ENCODE data around the gene DHRSX.
"Not testable (repeated sequence)": the region's sequence is repeated elsewhere in the genome, so short reads cannot be mapped to it uniquely, and the experiment has no call there.

The DHRSX gene

DNA sequence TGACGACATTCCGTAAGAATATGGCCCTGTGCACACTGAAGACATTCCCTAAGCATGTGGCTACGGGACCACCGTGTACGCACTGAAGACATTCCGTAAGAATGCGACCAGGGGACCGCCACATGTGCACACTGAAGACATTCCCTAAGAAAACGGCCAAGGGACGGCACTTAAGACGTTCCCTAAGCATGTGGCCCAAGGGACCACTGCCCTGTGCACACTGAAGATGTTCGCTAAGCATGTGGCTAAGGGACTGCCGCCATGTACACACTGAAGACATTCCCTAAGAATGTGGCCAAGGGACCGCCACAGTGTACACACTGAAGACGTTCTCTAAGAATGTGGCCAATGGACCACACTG is 21.4 kb downstream of the DHRSX start:
- H3K4me3 ChIP-seq (ENCODE audit: low read depth, low read length) = no peak overlapping the region
- TF ChIP-seq, protein P1, sequence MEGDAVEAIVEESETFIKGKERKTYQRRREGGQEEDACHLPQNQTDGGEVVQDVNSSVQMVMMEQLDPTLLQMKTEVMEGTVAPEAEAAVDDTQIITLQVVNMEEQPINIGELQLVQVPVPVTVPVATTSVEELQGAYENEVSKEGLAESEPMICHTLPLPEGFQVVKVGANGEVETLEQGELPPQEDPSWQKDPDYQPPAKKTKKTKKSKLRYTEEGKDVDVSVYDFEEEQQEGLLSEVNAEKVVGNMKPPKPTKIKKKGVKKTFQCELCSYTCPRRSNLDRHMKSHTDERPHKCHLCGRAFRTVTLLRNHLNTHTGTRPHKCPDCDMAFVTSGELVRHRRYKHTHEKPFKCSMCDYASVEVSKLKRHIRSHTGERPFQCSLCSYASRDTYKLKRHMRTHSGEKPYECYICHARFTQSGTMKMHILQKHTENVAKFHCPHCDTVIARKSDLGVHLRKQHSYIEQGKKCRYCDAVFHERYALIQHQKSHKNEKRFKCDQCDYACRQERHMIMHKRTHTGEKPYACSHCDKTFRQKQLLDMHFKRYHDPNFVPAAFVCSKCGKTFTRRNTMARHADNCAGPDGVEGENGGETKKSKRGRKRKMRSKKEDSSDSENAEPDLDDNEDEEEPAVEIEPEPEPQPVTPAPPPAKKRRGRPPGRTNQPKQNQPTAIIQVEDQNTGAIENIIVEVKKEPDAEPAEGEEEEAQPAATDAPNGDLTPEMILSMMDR (conservative IDR thresholded peaks at IDR 0.05; ENCODE audit: low read depth, low read length) = no peak
- DNase-seq (ENCODE audit: low read depth) = no peak

DNA sequence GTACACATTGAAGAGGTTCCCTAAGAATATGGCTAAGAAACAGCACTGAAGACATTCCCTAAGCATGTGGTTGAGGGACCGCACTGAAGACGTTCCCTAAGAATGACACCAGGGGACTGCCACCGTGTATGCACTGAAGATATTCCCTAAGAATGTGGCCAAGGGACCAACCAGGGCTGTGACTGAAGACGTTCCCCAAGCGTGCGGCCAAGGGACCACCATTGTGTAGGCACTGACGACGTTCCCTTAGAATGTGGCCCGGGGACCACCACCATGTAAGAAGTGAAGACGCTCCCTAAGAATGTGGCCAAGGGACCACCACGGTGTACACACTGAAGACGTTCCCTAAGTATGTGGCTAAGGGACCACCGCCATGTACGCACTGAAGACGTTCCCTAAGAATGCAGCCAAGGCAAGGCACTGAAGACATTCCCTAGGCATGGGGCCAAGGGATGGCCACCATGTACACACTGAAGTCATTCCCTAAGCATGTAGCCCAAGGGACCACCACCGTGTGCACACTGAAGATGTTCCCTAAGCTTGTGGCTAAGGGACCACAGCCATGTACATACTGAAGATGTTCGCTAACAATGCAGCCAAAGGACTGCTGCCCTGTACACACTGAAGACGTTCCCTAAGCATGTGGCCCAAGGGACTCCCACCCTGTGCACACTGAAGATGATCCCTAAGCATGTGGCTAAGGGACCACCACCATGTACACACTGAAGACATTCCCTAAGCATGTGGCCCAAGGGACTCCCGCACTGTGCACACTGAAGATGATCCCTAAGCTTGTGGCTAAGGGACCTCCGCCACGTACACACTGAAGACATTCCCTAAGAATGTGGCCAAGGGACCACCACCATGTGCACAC is 22.0 kb downstream of the DHRSX start:
- no peak for DNase-seq (ENCODE audit: low read depth)
- TF ChIP-seq, protein P1 (conservative IDR thresholded peaks at IDR 0.05; ENCODE audit: low read depth, low read length) = no peak
- H3K4me3 ChIP-seq (ENCODE audit: low read depth, low read length) = no peak overlapping the region

DNA sequence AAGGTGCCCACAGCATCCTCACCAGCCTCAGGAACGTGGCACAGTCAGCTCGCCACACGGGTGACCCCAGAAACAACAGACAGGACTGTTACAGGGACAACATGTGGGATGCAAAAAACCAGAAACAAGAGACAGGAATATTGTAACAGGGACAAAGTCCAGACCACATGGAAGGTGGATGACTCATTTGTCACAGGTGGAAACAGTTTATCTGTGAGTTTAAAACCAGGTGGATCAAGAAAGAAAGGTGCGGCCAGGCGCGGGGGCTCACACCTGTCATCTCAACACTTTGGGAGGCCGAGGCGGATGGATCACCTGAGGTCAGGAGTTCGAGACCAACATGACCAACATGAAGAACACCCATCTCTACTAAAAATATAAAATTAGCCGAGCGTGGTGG is 23.5 kb downstream of the DHRSX start:
- H3K4me3 ChIP-seq (ENCODE audit: low read depth, low read length); DNase-seq (ENCODE audit: low read depth): not testable (repeated sequence)

DNA sequence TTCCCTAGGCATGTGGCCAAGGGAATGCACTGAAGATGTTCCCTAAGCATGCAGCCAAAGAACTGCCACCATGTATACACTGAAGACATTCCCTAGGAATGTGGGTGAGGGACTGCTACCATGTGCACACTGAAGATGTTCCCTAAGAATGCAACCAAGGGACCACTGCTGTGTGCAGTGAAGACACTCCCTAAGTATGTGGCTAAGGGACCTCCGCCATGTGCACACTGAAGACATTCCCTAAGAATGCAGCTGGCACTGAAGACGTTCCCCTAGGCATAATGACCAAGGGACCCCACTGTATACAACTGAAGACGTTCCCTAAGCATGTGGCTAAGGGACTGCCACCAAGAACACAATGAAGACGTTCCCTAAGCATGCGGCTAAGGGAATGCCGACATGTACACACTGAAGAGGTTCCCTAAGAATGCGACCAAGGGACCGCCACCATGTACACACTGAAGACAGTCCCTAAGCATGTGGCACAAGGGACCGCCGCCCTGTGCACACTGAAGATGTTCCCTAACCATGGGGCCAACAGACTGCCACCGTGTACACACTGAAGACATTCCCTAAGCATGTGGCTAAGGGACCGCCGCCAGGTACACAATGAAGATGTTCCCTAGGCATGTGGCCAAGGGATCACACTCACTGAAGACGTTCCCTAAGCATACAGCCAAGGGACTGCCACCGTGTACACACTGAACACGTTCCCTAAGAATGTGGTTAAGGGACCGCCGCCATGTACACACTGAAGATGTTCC is 25.6 kb downstream of the DHRSX start:
- no peak overlapping the region for H3K4me3 ChIP-seq (ENCODE audit: low read depth, low read length)
- TF ChIP-seq, protein P1 (conservative IDR thresholded peaks at IDR 0.05; ENCODE audit: low read depth, low read length) = no peak

DNA sequence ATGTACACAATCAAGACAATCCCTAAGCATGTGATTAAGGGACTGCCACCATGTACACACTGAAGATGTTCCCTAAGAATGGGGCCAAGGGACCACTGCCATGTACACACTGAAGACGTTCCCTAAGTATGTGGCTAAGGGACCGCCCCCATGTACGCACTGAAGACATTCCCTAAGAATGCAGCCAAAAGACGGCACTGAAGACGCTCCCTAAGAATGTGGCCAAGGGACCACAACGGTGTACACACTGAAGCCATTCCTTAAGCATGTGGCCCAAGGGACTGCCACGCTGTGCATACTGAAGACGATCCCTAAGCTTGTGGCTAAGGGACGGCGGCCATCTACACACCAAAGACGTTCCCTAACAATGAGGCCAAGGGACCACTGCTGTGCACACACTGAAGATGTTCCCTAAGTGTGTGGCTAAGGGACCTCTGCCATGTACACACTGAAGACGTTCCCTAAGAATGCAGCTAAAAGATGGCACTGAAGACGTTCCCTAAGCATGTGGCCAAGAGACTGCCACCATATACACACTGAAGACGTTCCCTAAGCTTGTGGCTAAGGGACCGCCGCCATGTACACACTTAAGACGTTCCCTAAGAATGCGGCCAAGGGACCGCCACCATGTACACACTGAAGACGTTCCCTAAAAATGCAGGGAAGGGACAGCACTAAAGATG is 26.4 kb downstream of the DHRSX start:
- no peak for DNase-seq (ENCODE audit: low read depth)
- H3K4me3 ChIP-seq (ENCODE audit: low read depth, low read length) = no peak overlapping the region
- TF ChIP-seq, protein P1 (conservative IDR thresholded peaks at IDR 0.05; ENCODE audit: low read depth, low read length) = no peak

More for the DNA sequence above, 25.6 kb downstream of the DHRSX start:
- DNase-seq (ENCODE audit: low read depth) = no peak

DNA sequence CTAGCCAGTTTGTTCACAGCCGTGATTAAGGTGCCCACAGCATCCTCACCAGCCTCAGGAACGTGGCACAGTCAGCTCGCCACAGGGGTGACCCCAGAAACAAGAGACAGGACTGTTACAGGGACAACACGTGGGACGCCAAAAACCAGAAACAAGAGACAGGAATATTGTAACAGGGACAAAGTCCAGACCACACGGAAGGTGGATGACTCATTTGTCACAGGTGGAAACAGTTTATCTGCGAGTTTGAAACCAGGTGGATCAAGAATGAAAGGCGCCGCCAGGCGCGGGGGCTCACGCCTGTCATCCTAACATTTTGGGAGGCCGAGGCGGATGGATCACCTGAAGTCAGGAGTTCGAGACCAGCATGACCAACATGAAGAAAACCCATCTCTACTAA is 27.7 kb downstream of the DHRSX start:
- DNase-seq (ENCODE audit: low read depth); H3K4me3 ChIP-seq (ENCODE audit: low read depth, low read length): not testable (repeated sequence)

DNA sequence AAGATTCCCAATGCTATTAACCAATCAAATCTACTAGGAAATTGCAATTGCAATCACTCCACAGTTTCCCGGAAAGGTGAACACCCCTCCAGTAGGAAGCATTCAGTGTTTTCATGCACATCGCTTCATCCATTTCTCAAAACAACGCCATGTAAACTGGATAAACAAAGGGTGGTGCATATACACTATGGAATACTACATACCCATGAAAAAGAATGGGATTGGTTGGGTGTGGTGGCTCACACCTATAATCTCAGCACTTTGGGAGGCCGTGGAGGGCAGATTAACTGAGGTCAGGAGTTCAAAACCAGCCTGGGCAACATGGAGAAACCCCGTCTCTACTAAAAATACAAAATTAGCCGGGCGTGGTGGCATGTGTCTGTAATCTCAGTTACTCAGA is 29.1 kb downstream of the DHRSX start:
- TF ChIP-seq, protein P1 (conservative IDR thresholded peaks at IDR 0.05; ENCODE audit: low read depth, low read length) = no peak
- no peak for DNase-seq (ENCODE audit: low read depth)

DNA sequence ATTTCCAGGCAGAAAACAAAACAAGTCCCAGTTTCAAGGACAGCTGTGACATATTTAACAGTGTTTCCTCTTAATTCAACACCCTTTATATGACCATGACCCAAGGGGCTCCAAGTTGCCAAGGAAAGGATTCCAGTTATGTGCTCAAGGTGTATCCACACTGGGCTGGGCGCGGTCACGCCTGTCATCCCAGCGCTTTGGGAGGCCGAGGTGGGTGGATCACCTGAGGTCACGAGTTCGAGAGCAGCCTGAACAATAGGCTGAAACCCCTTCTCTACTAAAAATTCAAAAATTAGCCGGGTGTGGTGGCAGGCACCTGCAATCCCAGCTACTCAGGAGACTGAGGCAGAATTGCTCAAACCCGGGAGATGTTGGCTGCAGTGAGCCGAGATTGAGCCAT is 29.6 kb downstream of the DHRSX start:
- not testable (repeated sequence) for DNase-seq (ENCODE audit: low read depth); H3K4me3 ChIP-seq (ENCODE audit: low read depth, low read length)

More for the DNA sequence above, 29.1 kb downstream of the DHRSX start:
- H3K4me3 ChIP-seq (ENCODE audit: low read depth, low read length) = no peak overlapping the region

DNA sequence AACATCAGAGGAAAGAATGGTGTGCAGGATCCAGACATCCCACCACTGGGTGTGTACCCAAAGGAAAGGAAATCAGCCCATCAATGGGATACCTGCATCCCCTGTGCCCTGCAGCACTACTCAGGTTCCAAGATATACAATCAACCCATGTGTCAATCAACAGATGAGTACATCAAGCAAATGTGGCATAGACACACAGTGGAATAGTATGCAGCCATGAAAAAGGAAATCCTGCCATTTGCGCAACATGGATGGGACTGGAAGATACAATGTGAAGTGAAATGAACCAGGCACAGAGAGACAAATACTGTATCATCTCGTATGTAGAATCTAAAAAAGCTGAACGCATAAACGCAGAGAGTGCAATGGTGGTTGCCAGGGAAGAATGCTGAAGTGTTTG is 30.9 kb downstream of the DHRSX start:
- not testable (repeated sequence) for DNase-seq (ENCODE audit: low read depth); H3K4me3 ChIP-seq (ENCODE audit: low read depth, low read length)

Data from choroid plexus epithelial cell (primary cell).